Fibroblast of the aortic adventitia (primary cell): ENCODE data around the gene KLHL36. TPM values are rescaled to one million over a fixed set of nuclear protein-coding genes. Genes with fewer than 3 reads are reported as not detected.

Experiments
- DNase-seq: peaks from one replicate; pipeline ENCODE4 v3.0.0-alpha.2; 2010; ENCODE audit warnings: low read depth
- H3K4me3 ChIP-seq: 2 replicates; pipeline ENCODE4 v1.5.1; 2011; ENCODE audit warnings: low read depth, mild to moderate bottlenecking, control low read depth, low read length, moderate library complexity
- total RNA-seq: library from RNA; depleted of rRNA; stranded (reverse); fragments of >200 nt; gene quantifications from 2 replicates; pipeline ENCODE4 v1.2.3, GENCODE V29; 2012; ENCODE audit warnings: low replicate concordance
- TF ChIP-seq, protein P1 (sequence below): IDR thresholded peaks from 2 replicates; pipeline ENCODE4 v1.5.1; 2011; ENCODE audit warnings: mild to moderate bottlenecking, low read length, control low read depth, inconsistent platforms; ENCODE audit not compliant: insufficient read depth

KLHL36 gene
- total RNA-seq, 1 donor, result 50.5 TPM

DNA sequence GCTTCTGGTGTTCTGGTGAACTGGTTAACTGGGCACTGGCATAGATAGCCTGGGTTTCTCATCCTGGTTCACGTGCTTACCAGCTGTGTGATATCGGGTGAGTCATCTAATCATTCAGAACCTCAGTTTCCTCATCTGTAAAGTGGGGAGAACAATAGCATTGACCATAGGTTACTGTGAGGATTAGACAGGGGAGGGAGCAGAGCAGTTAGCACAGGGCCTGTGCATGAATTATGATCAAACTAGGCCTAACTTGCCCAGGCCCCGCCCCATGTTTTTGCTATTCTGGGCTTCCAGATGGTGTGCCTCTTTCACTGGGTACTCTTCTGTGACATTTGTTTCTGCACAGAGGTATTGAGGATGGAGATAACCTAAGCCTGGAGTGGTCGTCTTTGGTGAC is 4.6 kb upstream of the KLHL36 start:
- H3K4me3 ChIP-seq, result no peak overlapping the region
- TF ChIP-seq, protein P1, sequence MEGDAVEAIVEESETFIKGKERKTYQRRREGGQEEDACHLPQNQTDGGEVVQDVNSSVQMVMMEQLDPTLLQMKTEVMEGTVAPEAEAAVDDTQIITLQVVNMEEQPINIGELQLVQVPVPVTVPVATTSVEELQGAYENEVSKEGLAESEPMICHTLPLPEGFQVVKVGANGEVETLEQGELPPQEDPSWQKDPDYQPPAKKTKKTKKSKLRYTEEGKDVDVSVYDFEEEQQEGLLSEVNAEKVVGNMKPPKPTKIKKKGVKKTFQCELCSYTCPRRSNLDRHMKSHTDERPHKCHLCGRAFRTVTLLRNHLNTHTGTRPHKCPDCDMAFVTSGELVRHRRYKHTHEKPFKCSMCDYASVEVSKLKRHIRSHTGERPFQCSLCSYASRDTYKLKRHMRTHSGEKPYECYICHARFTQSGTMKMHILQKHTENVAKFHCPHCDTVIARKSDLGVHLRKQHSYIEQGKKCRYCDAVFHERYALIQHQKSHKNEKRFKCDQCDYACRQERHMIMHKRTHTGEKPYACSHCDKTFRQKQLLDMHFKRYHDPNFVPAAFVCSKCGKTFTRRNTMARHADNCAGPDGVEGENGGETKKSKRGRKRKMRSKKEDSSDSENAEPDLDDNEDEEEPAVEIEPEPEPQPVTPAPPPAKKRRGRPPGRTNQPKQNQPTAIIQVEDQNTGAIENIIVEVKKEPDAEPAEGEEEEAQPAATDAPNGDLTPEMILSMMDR, result no peak
- no peak for DNase-seq

DNA sequence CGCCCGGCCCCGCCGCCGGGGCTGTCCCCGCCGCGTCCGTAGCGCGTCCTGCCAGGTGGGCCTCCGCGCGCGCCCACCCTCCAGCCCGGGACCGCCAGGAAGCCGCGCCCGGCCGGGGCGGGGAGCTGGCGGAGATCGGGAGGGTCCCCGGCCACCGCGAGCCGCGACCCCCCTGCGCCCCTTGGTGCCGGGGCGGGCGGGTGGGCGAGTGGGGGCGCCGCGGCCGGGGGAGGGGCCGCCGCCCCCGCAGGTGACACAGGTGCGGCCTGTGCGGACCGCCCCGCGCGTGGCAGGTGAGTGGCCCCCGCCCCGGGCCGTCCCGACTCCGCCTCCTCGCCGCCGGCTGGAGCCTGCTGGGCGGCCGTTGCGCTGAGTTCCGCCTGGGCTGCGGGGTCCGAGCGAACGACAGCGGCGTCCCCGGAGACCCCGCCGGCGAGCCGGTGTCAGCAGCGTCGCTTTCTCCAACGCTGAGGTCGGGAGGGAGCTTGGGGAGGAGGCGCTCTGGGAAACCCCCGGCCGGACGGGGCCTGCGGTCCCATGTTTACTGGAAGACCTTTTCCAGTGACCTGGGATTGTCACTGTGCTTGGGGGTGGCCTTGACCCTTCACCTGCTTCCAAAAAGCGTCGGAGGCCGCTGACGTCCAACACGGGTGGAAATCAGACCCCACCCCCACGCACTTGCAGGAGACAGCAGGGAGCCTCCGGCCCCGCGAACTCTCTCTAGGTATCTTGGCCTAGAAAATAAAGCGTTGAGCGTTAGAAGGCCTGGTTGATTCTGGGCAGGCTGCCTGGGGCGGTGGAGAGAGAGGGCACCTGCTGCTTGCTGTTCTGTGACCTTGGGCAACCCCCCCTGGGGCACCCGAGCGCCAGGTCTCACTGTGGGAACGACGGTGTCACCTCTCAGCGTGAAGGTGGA is 542 bp downstream of the KLHL36 start:
- TF ChIP-seq, protein P1, result no peak
- no peak for DNase-seq
- H3K4me3 ChIP-seq, result peak overlapping the region; percentile 77

DNA sequence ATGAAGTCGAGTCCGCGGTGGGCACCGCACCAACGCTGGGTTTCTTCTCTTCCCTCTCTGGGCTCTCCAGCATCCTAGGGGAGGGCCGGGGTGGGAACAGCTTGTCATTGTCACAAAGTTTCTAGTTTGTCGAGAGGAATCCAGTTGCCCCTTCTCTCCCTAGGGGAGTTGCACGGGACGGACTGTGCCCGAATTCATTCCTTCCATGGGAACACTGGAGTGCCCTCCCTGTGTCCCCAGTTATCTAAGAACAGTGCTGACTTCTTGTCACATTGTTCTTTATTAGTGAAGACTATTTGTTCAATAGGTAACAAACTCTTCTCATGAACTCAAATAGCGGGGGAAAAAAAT is 1.2 kb downstream of the KLHL36 start:
- DNase-seq, result no peak
- TF ChIP-seq, protein P1, result no peak
- H3K4me3 ChIP-seq, result peak overlapping the region; percentile 77

DNA sequence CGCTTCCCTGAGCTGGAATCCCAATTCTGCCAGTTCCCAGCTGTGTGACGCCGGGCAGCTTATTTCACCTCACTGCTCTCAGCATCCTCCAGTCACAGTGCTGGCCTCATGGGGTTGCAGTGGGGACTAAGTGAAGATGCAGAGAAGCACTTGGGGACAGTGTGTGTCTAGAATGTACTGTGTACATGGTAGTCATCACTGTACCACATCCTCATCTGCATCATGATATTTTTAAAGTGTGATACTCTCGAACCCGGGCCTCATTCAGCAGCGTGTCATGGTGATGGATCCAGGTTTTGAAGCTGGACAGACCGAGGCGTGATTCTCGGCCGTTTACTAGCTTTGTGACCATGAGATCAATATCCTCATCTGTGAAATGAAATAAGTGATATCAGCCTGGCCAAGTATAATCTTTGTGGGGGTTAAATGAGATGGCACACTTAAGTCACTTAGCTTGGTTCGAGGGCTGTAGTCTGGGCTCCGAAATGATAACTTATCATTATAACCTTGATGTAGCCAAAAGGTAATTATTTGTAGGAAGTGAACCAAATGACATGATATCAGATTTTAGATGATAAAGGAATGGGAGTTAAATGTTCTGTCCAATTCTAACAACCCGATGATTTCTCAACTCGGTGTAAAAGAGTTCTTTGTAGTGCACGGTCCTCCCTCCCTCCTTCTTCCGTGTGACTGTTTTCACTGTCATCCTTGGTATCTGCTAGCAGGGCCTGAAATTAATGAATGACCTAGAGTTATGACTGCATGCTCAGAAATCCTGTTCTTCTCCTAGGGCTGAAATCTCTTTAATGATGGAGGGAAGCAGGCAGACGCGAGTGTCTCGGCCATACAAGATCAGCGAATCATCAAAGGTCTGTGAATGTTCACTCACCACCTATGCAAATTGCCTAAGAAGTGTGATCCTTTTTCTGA is 2.0 kb downstream of the KLHL36 start:
- peak; percentile 60 for DNase-seq
- H3K4me3 ChIP-seq, result peak overlapping the region; percentile 13
- TF ChIP-seq, protein P1, result no peak

DNA sequence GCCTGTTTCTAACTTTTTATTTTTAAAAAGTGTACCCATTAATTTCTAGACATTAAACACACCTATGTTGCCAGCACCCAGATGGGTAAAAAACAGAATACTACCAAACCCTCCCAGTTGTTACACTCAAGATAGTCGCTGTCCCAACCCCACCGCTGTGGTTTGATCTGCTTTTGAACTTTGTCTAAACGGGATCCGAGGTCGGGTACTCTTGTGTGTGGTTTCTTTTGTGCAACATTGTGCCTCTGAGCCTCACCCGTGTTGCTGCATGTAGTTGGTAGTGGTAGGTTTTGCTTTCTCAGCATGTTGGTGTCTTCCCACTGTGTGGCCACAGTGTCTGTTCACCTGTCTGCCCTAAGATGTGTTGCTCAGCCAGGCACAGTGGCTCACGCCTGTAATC is 4.3 kb downstream of the KLHL36 start:
- DNase-seq, result no peak
- TF ChIP-seq, protein P1, result no peak
- no peak overlapping the region for H3K4me3 ChIP-seq

DNA sequence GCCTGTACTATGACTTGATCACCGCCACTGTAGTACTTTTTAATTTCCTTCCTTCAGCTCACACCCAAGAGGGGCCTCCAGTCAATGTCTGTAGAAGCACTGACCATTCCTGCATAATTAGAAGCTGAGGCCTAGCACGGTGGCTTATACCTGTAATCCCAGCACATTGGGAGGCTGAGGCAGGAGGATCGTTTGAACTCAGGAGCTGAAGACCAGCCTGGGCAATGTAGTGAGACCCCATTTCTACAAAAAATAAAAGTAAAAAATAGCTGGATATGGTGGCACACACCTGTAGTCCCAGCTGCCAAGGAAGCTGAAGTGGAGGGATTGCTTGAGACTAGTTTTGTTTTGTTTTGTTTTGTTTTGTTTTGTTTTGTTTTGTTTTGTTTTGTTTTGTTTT is 5.9 kb downstream of the KLHL36 start:
- DNase-seq, result no peak
- H3K4me3 ChIP-seq, result no peak overlapping the region
- TF ChIP-seq, protein P1, result no peak
